Measurements from ENCODE around the gene DTNBP1.
A peak's percentile ranks its signal among the peaks of the same experiment; 100 is the strongest.

DTNBP1 gene

GRCh38 chr6:15662326-15663129 lies at the start of gene DTNBP1:
Gene DTNBP1 (minus strand): TSS chr6:15663028. CDS start chr6:15662869, 159 bp downstream.
- TF ChIP-seq, protein P1, sequence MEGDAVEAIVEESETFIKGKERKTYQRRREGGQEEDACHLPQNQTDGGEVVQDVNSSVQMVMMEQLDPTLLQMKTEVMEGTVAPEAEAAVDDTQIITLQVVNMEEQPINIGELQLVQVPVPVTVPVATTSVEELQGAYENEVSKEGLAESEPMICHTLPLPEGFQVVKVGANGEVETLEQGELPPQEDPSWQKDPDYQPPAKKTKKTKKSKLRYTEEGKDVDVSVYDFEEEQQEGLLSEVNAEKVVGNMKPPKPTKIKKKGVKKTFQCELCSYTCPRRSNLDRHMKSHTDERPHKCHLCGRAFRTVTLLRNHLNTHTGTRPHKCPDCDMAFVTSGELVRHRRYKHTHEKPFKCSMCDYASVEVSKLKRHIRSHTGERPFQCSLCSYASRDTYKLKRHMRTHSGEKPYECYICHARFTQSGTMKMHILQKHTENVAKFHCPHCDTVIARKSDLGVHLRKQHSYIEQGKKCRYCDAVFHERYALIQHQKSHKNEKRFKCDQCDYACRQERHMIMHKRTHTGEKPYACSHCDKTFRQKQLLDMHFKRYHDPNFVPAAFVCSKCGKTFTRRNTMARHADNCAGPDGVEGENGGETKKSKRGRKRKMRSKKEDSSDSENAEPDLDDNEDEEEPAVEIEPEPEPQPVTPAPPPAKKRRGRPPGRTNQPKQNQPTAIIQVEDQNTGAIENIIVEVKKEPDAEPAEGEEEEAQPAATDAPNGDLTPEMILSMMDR (IDR thresholded peaks at IDR 0.05): no peak
- peak; percentile 93 for DNase-seq
- no peak within 1 kb of the TSS for H3K27ac Mint-ChIP-seq
- H3K36me3 Mint-ChIP-seq (ENCODE audit: low read depth): peaks cover 10% of the 10 kb centered on the region
- peak within 1 kb of the TSS; percentile 83 for H3K4me3 Mint-ChIP-seq
- peaks cover 11% of the 10 kb centered on the region for H3K27me3 Mint-ChIP-seq (ENCODE audit: low read depth, poor library complexity)
- H3K9me3 Mint-ChIP-seq: no peaks in the 10 kb centered on the region
- peaks cover 35% of the 10 kb centered on the region for H3K4me1 Mint-ChIP-seq

DNA sequence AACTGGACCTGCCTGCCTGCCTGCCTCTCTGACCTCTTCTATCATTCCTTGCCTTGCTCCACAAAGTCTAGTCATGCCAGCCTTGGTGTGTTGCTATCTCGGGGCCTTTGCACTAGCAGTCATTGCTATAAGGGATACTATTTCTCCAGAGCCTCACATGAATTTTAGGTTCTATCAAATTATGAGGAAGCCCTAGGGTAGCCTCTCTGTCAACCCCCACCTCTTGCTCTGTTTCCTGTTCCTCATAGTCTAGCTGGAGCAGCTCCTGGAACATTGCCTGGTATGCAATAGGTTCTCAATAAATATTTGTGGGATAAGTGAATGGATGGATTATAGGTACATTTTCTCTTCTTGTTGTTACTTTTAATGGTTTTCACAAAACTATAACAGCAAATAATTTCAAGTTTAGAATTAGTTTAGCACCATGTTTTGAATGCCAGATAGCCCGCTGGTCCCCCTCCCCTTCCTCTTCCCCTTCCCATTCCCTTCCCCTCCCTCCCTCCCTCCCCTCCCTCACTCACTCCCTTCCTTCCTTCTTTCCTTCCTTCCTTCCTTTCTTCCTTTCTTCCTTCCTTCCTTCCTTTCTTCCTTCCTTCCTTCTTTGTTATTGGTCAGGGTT lies 46.9 kb upstream of the DTNBP1 start:
- DNase-seq: no peak
- peaks cover 4% of the 10 kb centered on the region for H3K27me3 Mint-ChIP-seq (ENCODE audit: low read depth, poor library complexity)
- H3K9me3 Mint-ChIP-seq: peaks cover 9% of the 10 kb centered on the region
- H3K27ac Mint-ChIP-seq: no peak overlapping the region
- H3K36me3 Mint-ChIP-seq (ENCODE audit: low read depth): no peaks in the 10 kb centered on the region
- TF ChIP-seq, protein P1 (IDR thresholded peaks at IDR 0.05): no peak
- H3K4me3 Mint-ChIP-seq: no peak overlapping the region
- peaks cover 13% of the 10 kb centered on the region for H3K4me1 Mint-ChIP-seq

DNA sequence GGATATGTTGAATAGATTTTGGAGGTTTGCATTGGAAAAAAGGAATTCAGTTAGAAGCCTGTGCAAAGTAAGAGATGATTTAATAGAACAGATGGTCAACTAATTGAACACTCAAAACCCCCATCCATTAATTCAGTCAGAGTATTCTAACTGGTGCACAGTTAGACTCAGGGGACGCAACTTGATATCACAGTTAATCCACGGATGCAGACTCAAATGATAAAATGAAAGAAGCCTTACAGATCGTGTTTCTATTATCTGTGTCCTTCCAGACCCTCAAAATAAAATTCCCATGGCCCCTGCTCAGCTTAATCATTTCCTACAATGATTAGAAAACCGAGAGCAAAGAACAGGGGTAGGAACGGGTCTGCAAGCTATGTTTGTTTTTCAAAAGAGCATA lies 45.4 kb upstream of the DTNBP1 start:
- peaks cover 8% of the 10 kb centered on the region for H3K27me3 Mint-ChIP-seq (ENCODE audit: low read depth, poor library complexity)
- TF ChIP-seq, protein P1 (IDR thresholded peaks at IDR 0.05): no peak
- H3K4me1 Mint-ChIP-seq: peaks cover 13% of the 10 kb centered on the region
- H3K36me3 Mint-ChIP-seq (ENCODE audit: low read depth): peaks cover 5% of the 10 kb centered on the region
- peak overlapping the region; percentile 27 for H3K27ac Mint-ChIP-seq
- H3K9me3 Mint-ChIP-seq: peaks cover 16% of the 10 kb centered on the region
- DNase-seq: no peak
- H3K4me3 Mint-ChIP-seq: no peak overlapping the region

DNA sequence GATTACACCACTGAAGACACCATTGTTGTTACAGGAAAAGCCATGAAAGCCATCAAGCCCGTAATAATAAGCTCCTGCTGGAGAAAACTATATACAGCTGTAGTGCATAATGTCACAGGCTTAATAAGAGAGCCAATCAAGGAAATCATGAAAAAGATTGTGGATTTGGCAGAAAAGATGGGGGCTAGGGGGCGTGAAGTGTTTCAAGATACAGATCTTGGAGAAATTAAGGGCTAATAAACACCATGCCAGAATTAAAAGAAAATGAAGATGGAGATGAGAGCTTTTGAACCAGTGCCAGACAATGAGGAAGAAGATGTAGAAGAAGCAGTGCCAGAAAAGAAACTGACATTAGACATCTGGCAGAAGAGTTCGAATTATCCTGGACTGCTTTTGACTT lies 43.2 kb upstream of the DTNBP1 start:
- H3K36me3 Mint-ChIP-seq (ENCODE audit: low read depth): peaks cover 5% of the 10 kb centered on the region
- peaks cover 8% of the 10 kb centered on the region for H3K4me1 Mint-ChIP-seq
- no peak for DNase-seq
- peaks cover 18% of the 10 kb centered on the region for H3K27me3 Mint-ChIP-seq (ENCODE audit: low read depth, poor library complexity)
- TF ChIP-seq, protein P1 (IDR thresholded peaks at IDR 0.05): no peak
- peaks cover 15% of the 10 kb centered on the region for H3K9me3 Mint-ChIP-seq
- no peak overlapping the region for H3K27ac Mint-ChIP-seq
- no peak overlapping the region for H3K4me3 Mint-ChIP-seq

GRCh38 chr6:15698471-15698870 lies 35.6 kb upstream of the DTNBP1 start:
- H3K36me3 Mint-ChIP-seq (ENCODE audit: low read depth): peaks cover 3% of the 10 kb centered on the region
- no peaks in the 10 kb centered on the region for H3K4me1 Mint-ChIP-seq
- no peak overlapping the region for H3K27ac Mint-ChIP-seq
- H3K4me3 Mint-ChIP-seq: no peak overlapping the region
- TF ChIP-seq, protein P1 (IDR thresholded peaks at IDR 0.05): no peak
- H3K9me3 Mint-ChIP-seq: peaks cover 13% of the 10 kb centered on the region
- H3K27me3 Mint-ChIP-seq (ENCODE audit: low read depth, poor library complexity): peaks cover 16% of the 10 kb centered on the region
- DNase-seq: no peak

All from nephron progenitor cell (in vitro differentiated cells).